ENCODE data around the gene JSRP1.

DNA sequence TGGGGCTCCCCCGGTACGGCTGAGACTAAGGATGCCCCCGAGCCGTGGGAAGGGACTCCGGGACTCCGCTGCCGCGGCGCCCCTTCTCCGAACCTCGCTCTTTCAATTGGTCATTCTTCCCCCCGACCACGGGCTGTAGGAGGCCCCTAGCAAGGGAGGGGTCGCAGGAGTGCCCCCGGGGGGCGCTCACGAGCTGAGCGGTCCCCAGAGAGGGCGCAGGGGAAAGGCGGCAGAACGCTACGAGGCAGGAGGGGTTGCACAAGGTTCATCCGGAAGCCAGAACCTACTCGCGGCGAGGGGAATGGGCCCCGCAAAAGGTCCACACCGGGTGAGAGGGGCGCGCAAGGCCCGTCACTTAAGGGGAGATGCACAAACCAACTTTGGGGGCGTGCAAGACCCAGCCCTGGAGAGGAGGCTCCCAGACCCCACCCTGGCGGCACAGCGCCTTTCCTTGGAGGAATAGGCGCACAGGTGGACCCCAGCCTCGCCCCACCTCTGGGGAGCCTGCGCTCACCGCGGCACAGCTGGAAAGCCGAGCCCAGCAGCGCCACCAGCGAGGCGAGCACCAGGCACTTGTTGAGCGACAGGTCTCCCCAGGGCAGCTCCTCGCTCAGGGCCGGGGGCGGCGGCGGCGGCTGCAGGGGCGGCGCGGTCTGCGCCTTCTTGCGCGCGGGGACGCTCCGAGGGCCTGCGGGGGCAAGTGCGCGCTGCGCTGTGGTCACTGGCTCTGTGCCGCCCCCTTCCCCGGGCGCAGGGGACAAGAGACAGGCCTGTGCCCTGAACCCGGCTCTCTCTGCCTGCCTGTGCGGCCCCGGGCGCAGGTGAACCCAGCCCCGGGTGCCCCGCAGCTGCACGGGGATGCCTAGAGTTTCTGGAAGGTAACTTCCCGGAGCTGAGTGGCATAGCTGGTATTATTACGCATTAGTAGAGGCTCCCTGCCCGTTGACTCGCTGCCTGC, 2.8 kb downstream of the JSRP1 start:
- TF ChIP-seq TCF12 (IDR thresholded peaks at IDR 0.05; ENCODE audit: low read depth) (no peak), RAD21 (IDR thresholded peaks at IDR 0.05; ENCODE audit: low read depth) (no peak), TAF1 (IDR thresholded peaks at IDR 0.05; ENCODE audit: low read depth) (no peak)
- TF ChIP-seq, protein P1, sequence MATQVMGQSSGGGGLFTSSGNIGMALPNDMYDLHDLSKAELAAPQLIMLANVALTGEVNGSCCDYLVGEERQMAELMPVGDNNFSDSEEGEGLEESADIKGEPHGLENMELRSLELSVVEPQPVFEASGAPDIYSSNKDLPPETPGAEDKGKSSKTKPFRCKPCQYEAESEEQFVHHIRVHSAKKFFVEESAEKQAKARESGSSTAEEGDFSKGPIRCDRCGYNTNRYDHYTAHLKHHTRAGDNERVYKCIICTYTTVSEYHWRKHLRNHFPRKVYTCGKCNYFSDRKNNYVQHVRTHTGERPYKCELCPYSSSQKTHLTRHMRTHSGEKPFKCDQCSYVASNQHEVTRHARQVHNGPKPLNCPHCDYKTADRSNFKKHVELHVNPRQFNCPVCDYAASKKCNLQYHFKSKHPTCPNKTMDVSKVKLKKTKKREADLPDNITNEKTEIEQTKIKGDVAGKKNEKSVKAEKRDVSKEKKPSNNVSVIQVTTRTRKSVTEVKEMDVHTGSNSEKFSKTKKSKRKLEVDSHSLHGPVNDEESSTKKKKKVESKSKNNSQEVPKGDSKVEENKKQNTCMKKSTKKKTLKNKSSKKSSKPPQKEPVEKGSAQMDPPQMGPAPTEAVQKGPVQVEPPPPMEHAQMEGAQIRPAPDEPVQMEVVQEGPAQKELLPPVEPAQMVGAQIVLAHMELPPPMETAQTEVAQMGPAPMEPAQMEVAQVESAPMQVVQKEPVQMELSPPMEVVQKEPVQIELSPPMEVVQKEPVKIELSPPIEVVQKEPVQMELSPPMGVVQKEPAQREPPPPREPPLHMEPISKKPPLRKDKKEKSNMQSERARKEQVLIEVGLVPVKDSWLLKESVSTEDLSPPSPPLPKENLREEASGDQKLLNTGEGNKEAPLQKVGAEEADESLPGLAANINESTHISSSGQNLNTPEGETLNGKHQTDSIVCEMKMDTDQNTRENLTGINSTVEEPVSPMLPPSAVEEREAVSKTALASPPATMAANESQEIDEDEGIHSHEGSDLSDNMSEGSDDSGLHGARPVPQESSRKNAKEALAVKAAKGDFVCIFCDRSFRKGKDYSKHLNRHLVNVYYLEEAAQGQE (IDR thresholded peaks at IDR 0.05; ENCODE audit: low read depth), result no peak

Data from Ishikawa (cell line).